Right atrium auricular region (tissue), 2 donors: Measurements from ENCODE around the gene KPNA1. TPM values are rescaled to one million over a fixed set of nuclear protein-coding genes. Genes with fewer than 3 reads are reported as not detected.

Experiments
- DNase-seq: peaks from one replicate; pipeline ENCODE4 v3.0.0-alpha.2; 2019; ENCODE audit warnings: low spot score
- H3K27ac ChIP-seq, 2 donors: fragments of 200-600 bp; sonication (generic); 1 replicate in 1 of 2; 2 replicates in 1 of 2; pipeline ENCODE4 v1.5.1; 2016 to 2019
- H3K27me3 ChIP-seq, 2 donors: fragments of 200-600 bp; sonication (generic); one replicate each; pipeline versions ENCODE4 v1.5.1 to v1.6.0; 2017 to 2019
- H3K36me3 ChIP-seq: fragments of 200-600 bp; sonication (generic); one replicate; pipeline ENCODE4 v1.5.1; 2016
- H3K4me1 ChIP-seq, 2 donors: fragments of 200-600 bp; sonication (generic); one replicate each; pipeline versions ENCODE4 v1.5.1 to v1.6.0; 2017 to 2019
- H3K4me3 ChIP-seq, 2 donors: fragments of 200-600 bp; sonication (generic); 1 replicate in 1 of 2; 2 replicates in 1 of 2; pipeline ENCODE4 v1.5.1; 2017 to 2019; ENCODE audit warnings: mild to moderate bottlenecking in 1 of 2, moderate library complexity in 1 of 2
- H3K9me3 ChIP-seq, 2 donors: fragments of 200-600 bp; sonication (generic); one replicate each; pipeline ENCODE4 v1.5.1; 2019
- CTCF ChIP-seq, 2 donors: fragments of 200-600 bp; sonication (generic); IDR thresholded peaks; one replicate each; pipeline ENCODE4 v1.5.1; 2019; ENCODE audit warnings: antibody characterized with exemption in 2 of 2
- total RNA-seq, 2 donors: library from RNA; depleted of rRNA; stranded (reverse); fragments of >200 nt; gene quantifications; one replicate each; pipeline ENCODE4 v1.1.0, GENCODE V29; 2016

The KPNA1 gene
- total RNA-seq, 2 donors from 2014 or later: 33.3 to 40.0 TPM

GRCh38 chr3:122559906-122560305 lies 45.2 kb upstream of the KPNA1 start:
- no peak overlapping the region for H3K27ac ChIP-seq
- DNase-seq: no peak
- H3K4me1 ChIP-seq: peaks cover 0 to 22% of the 10 kb centered on the region in 2 donors
- H3K27me3 ChIP-seq: no peaks in the 10 kb centered on the region
- H3K4me3 ChIP-seq: no peak overlapping the region
- peaks cover 31% of the 10 kb centered on the region for H3K36me3 ChIP-seq
- H3K9me3 ChIP-seq: no peaks in the 10 kb centered on the region
- TF ChIP-seq CTCF (IDR thresholded peaks at IDR 0.05): no peak

DNA sequence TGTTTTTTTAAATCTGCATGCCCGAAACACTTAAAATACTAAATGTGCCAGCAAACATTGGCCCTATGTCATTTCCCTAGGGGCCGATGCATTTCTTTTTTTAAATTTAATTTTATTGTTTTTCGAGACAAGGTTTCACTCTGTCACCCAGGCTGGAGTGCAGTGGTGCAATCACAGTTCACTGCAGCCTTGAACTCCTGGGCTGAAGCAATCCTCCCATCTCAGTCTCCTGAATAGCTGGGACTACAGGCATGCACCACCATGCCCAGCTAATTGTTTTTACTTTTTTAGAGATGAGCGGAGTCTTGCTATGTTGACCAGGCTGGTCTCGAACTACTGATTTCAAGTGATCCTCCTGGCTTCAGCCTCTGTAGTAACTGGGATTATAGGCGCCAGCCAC lies 43.9 kb upstream of the KPNA1 start:
- no peaks in the 10 kb centered on the region for H3K27me3 ChIP-seq
- H3K9me3 ChIP-seq: no peaks in the 10 kb centered on the region
- no peak for TF ChIP-seq CTCF (IDR thresholded peaks at IDR 0.05)
- no peak overlapping the region for H3K27ac ChIP-seq
- H3K4me1 ChIP-seq: peaks cover 0 to 19% of the 10 kb centered on the region in 2 donors
- no peak for DNase-seq
- no peak overlapping the region for H3K4me3 ChIP-seq
- peaks cover 41% of the 10 kb centered on the region for H3K36me3 ChIP-seq

GRCh38 chr3:122557356-122557755 lies 42.6 kb upstream of the KPNA1 start:
- TF ChIP-seq CTCF (IDR thresholded peaks at IDR 0.05): no peak
- H3K9me3 ChIP-seq: no peaks in the 10 kb centered on the region
- no peak overlapping the region for H3K4me3 ChIP-seq
- H3K27me3 ChIP-seq: no peaks in the 10 kb centered on the region
- H3K4me1 ChIP-seq: peaks cover 0 to 7% of the 10 kb centered on the region in 2 donors
- H3K36me3 ChIP-seq: peaks cover 43% of the 10 kb centered on the region
- no peak for DNase-seq
- no peak overlapping the region for H3K27ac ChIP-seq

- DNase-seq: no peak
- no peak overlapping the region for H3K4me3 ChIP-seq
- TF ChIP-seq CTCF (IDR thresholded peaks at IDR 0.05): no peak
- H3K9me3 ChIP-seq: no peaks in the 10 kb centered on the region
- H3K27me3 ChIP-seq: no peaks in the 10 kb centered on the region
- H3K27ac ChIP-seq: no peak overlapping the region
- no peaks in the 10 kb centered on the region for H3K4me1 ChIP-seq
- H3K36me3 ChIP-seq: peaks cover 57% of the 10 kb centered on the region
Measured at GRCh38 chr3:122555275-122556071, 40.7 kb upstream of the KPNA1 start.

- no peaks in the 10 kb centered on the region for H3K4me1 ChIP-seq
- peaks cover 65% of the 10 kb centered on the region for H3K36me3 ChIP-seq
- H3K27me3 ChIP-seq: no peaks in the 10 kb centered on the region
- TF ChIP-seq CTCF (IDR thresholded peaks at IDR 0.05): no peak
- no peaks in the 10 kb centered on the region for H3K9me3 ChIP-seq
- no peak overlapping the region for H3K27ac ChIP-seq
- DNase-seq: no peak
- H3K4me3 ChIP-seq: no peak overlapping the region
Measured at GRCh38 chr3:122553171-122553570, 38.4 kb upstream of the KPNA1 start.

DNA sequence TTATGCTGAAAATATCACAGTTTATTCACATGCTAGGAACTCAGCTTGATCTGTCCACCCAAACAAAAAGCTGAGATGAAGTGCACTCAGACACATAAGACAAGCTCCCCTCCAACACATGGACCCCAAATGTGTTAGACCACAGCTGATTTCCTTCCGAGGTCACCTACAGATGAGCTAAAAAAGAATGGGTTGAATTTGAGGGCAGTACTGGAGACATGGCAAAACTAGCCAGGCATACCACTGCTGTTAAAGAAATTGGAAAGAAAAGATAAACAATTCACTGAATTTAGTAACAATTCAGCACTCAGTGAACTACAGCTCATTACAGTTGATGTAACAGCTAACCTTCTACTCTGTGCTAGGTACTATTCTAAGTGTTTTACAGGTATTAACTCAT lies 33.9 kb upstream of the KPNA1 start:
- DNase-seq: no peak
- H3K9me3 ChIP-seq: no peaks in the 10 kb centered on the region
- no peaks in the 10 kb centered on the region for H3K4me1 ChIP-seq
- H3K27me3 ChIP-seq: no peaks in the 10 kb centered on the region
- H3K4me3 ChIP-seq: no peak overlapping the region
- TF ChIP-seq CTCF (IDR thresholded peaks at IDR 0.05): no peak
- H3K36me3 ChIP-seq: peaks cover 72% of the 10 kb centered on the region
- no peak overlapping the region for H3K27ac ChIP-seq
